Body of pancreas (tissue), 4 donors: Measurements from ENCODE around the gene MAS1L. TPM values are rescaled to one million over a fixed set of nuclear protein-coding genes. Genes with fewer than 3 reads are reported as not detected.
"Not testable (repeated sequence)": the region's sequence is repeated elsewhere in the genome, so short reads cannot be mapped to it uniquely, and the experiment has no call there.

Source experiments
- ATAC-seq: fragments of 150-250 bp; one replicate; pipeline ENCODE4 v1.9.1; 2016
- DNase-seq, 4 donors: peaks; one replicate each; pipeline ENCODE4 v3.0.0-alpha.2; 2019
- H3K27ac ChIP-seq, 4 donors: fragments of 200-600 bp; sonication (generic); 1 replicate in 3 of 4; 2 replicates in 1 of 4; pipeline versions ENCODE4 v1.5.1 to v1.6.1; 2016 to 2019; ENCODE audit warnings: mild to moderate bottlenecking in 1 of 4, mixed read lengths in 1 of 4, moderate library complexity in 1 of 4
- H3K27me3 ChIP-seq, 2 donors: fragments of 200-600 bp; sonication (generic); one replicate each; pipeline ENCODE4 v1.6.0; 2016; ENCODE audit warnings: mild to moderate bottlenecking in 1 of 2
- H3K36me3 ChIP-seq, 2 donors: fragments of 200-600 bp; sonication (generic); replicated peaks in 1 of 2; 2 replicates each; pipeline ENCODE4 v1.5.1; 2016; ENCODE audit warnings: low read depth in 2 of 2; ENCODE audit not compliant: insufficient read depth in 1 of 2
- H3K4me1 ChIP-seq: fragments of 200-600 bp; sonication (generic); one replicate; pipeline ENCODE4 v1.6.0; 2016
- H3K4me3 ChIP-seq, 2 donors: fragments of 200-600 bp; sonication (generic); 1 replicate in 1 of 2; 2 replicates in 1 of 2; pipeline ENCODE4 v1.5.1; 2016 to 2019
- H3K9me3 ChIP-seq, 3 donors: fragments of 200-600 bp; sonication (generic); 1 replicate in 2 of 3; 2 replicates in 1 of 3; pipeline ENCODE4 v1.5.1; 2016
- CTCF ChIP-seq, 7 experiments: fragments of 450-650 bp in 4 of 7; fragments of 200-600 bp in 3 of 7; sonication (generic) in 3 of 7; IDR thresholded peaks; one replicate each; pipeline ENCODE4 v1.5.1; 2016 to 2019; ENCODE audit warnings: antibody characterized with exemption in 7 of 7
- POLR2A ChIP-seq, 3 donors: fragments of 450-650 bp; IDR thresholded peaks; one replicate each; pipeline ENCODE4 v1.6.1; 2016; ENCODE audit warnings: antibody characterized with exemption in 3 of 3, mild to moderate bottlenecking in 2 of 3
- WGBS, 2 donors: methylation state at CpG; one replicate each; pipeline ENCODE4 v1.1.5; 2017; 5-methylcytosine and 5-hydroxymethylcytosine counted together
- intact Hi-C: fragments of 100-400 bp; cut with DNase I; formaldehyde crosslinking; loops from one replicate; pipeline ENCODE4 v1.15.1; 2023
- total RNA-seq, 2 donors: library from RNA; depleted of rRNA; stranded (reverse); fragments of >200 nt; gene quantifications; one replicate each; pipeline ENCODE4 v1.1.0, GENCODE V29; 2016

Gene MAS1L
- total RNA-seq, 2 donors from 2014 or later: not detected

GRCh38 chr6:29461021-29461814 lies 26.5 kb downstream of the MAS1L start:
- H3K27ac ChIP-seq: no peak overlapping the region
- no peaks in the 10 kb centered on the region for H3K27me3 ChIP-seq
- no peak overlapping the region for H3K4me3 ChIP-seq
- 39% methylated on average over 5 of the region's 5 CpGs for WGBS, 2 donors
- DNase-seq: no peak
- peaks cover 7% of the 10 kb centered on the region for H3K4me1 ChIP-seq
- no peak for TF ChIP-seq CTCF (IDR thresholded peaks at IDR 0.05)
- no peak for TF ChIP-seq POLR2A (IDR thresholded peaks at IDR 0.05)
- H3K9me3 ChIP-seq: no peaks in the 10 kb centered on the region
- intact Hi-C loops: no loop called here
- H3K36me3 ChIP-seq: no peaks in the 10 kb centered on the region
- no peak for ATAC-seq

GRCh38 chr6:29456971-29457370 lies 30.8 kb downstream of the MAS1L start, which contains the start of the genes OR11A1 and OR2H1:
Gene OR11A1, minus strand, starts transcription at chr6:29457071. Its CDS starts 29,430 bp downstream, at chr6:29427641.
Gene OR2H1, plus strand, starts transcription at chr6:29457155. Its CDS starts 4,615 bp downstream, at chr6:29461770.
- 35 to 51% methylated on average over 2 of the region's 2 CpGs for WGBS, 2 donors
- TF ChIP-seq POLR2A (IDR thresholded peaks at IDR 0.05): no peak
- no peak for TF ChIP-seq CTCF (IDR thresholded peaks at IDR 0.05)
- no peak within 1 kb of the TSS for H3K27ac ChIP-seq
- peaks cover 7% of the 10 kb centered on the region for H3K4me1 ChIP-seq
- ATAC-seq: no peak
- H3K9me3 ChIP-seq: no peaks in the 10 kb centered on the region
- no peaks in the 10 kb centered on the region for H3K36me3 ChIP-seq
- intact Hi-C loops: no loop called here
- no peak for DNase-seq
- no peaks in the 10 kb centered on the region for H3K27me3 ChIP-seq
- no peak within 1 kb of the TSS for H3K4me3 ChIP-seq

GRCh38 chr6:29451471-29452193 lies 36.1 kb downstream of the MAS1L start:
- DNase-seq: no peak
- no peak for ATAC-seq
- Histone ChIP-seq H3K4me3 (no peak overlapping the region), H3K27ac (no peak overlapping the region), H3K36me3 (no peaks in the 10 kb centered on the region), H3K4me1 (no peaks in the 10 kb centered on the region), H3K9me3 (no peaks in the 10 kb centered on the region), H3K27me3 (no peaks in the 10 kb centered on the region)
- intact Hi-C loops: no loop called here
- WGBS, 2 donors: 68 to 73% methylated on average over 3 of the region's 3 CpGs
- TF ChIP-seq POLR2A (IDR thresholded peaks at IDR 0.05) (no peak), CTCF (IDR thresholded peaks at IDR 0.05) (no peak)

- DNase-seq: no peak
- TF ChIP-seq POLR2A (IDR thresholded peaks at IDR 0.05) (no peak), CTCF (IDR thresholded peaks at IDR 0.05) (no peak)
- intact Hi-C loops: no loop called here
- no peak overlapping the region for H3K4me3 ChIP-seq
- no peak for ATAC-seq
- 75 to 83% methylated on average over 1 of the region's 1 CpG for WGBS, 2 donors
- no peak overlapping the region for H3K27ac ChIP-seq
- no peaks in the 10 kb centered on the region for H3K9me3 ChIP-seq
- H3K27me3 ChIP-seq: no peaks in the 10 kb centered on the region
- H3K36me3 ChIP-seq: no peaks in the 10 kb centered on the region
- no peaks in the 10 kb centered on the region for H3K4me1 ChIP-seq
Observed at GRCh38 chr6:29447670-29448069, 40.1 kb downstream of the MAS1L start.

- ATAC-seq, H3K4me3 ChIP-seq, DNase-seq, intact Hi-C loops, H3K27me3 ChIP-seq, H3K4me1 ChIP-seq, H3K36me3 ChIP-seq, H3K27ac ChIP-seq, H3K9me3 ChIP-seq: not testable (repeated sequence)
- 75 to 76% methylated on average over 1 of the region's 1 CpG for WGBS, 2 donors
Observed at GRCh38 chr6:29444031-29444430, 43.7 kb downstream of the MAS1L start.
